GM23248 (cell line): ENCODE results near the gene C5orf63. TPM values are rescaled to one million over a fixed set of nuclear protein-coding genes. Genes with fewer than 3 reads are reported as not detected.

Experiments
- DNase-seq: peaks from one replicate; pipeline ENCODE4 v3.0.0-alpha.2; 2015
- H2AFZ ChIP-seq: fragments of 200-600 bp; sonication (generic); 2 replicates; pipeline ENCODE4 v1.6.1; 2016; ENCODE audit warnings: antibody characterized with exemption
- H3F3A ChIP-seq: fragments of 200-600 bp; sonication (generic); 2 replicates; pipeline ENCODE4 v1.6.1; 2016; ENCODE audit warnings: mild to moderate bottlenecking, antibody characterized with exemption, mixed run types; ENCODE audit not compliant: insufficient read depth
- H3K27ac ChIP-seq: fragments of 200-600 bp; sonication (generic); 2 replicates; pipeline ENCODE4 v1.5.1; 2016; ENCODE audit warnings: mild to moderate bottlenecking
- H3K27me3 ChIP-seq: fragments of 200-600 bp; sonication (generic); replicated peaks from 2 replicates; pipeline ENCODE4 v1.6.1; 2016; ENCODE audit warnings: mild to moderate bottlenecking; ENCODE audit not compliant: insufficient read depth
- H3K36me3 ChIP-seq: fragments of 200-600 bp; sonication (generic); 2 replicates; pipeline ENCODE4 v1.6.1; 2016; ENCODE audit warnings: low read depth, mild to moderate bottlenecking
- H3K4me1 ChIP-seq: fragments of 200-600 bp; sonication (generic); 2 replicates; pipeline ENCODE4 v1.6.1; 2016; ENCODE audit warnings: mild to moderate bottlenecking; ENCODE audit not compliant: insufficient read depth
- H3K4me2 ChIP-seq: fragments of 200-600 bp; sonication (generic); one replicate; pipeline ENCODE4 v1.6.1; 2016; ENCODE audit warnings: mild to moderate bottlenecking; ENCODE audit not compliant: unreplicated experiment
- H3K4me3 ChIP-seq: fragments of 200-600 bp; sonication (generic); 2 replicates; pipeline ENCODE4 v1.5.1; 2016; ENCODE audit warnings: mild to moderate bottlenecking
- H3K79me2 ChIP-seq: fragments of 200-600 bp; sonication (generic); 2 replicates; pipeline ENCODE4 v1.6.1; 2016; ENCODE audit warnings: mild to moderate bottlenecking; ENCODE audit not compliant: insufficient read depth
- H3K9ac ChIP-seq: fragments of 200-600 bp; sonication (generic); 2 replicates; pipeline ENCODE4 v1.6.1; 2016; ENCODE audit warnings: mild to moderate bottlenecking
- H3K9me2 ChIP-seq: fragments of 200-600 bp; sonication (generic); 2 replicates; pipeline ENCODE4 v1.6.1; 2016; ENCODE audit warnings: mixed run types, mild to moderate bottlenecking, moderate library complexity; ENCODE audit not compliant: insufficient read depth
- H3K9me3 ChIP-seq: fragments of 200-600 bp; sonication (generic); one replicate; pipeline ENCODE4 v1.6.1; 2017; ENCODE audit warnings: low read depth
- H4K20me1 ChIP-seq: fragments of 200-600 bp; sonication (generic); 2 replicates; pipeline ENCODE4 v1.6.0; 2016; ENCODE audit not compliant: insufficient read depth
- EZH2 ChIP-seq: fragments of 200-600 bp; sonication (generic); IDR thresholded peaks from 2 replicates; pipeline ENCODE4 v1.6.1; 2018; ENCODE audit warnings: antibody characterized with exemption, mild to moderate bottlenecking; ENCODE audit not compliant: insufficient read depth, poor library complexity, severe bottlenecking
- EZH2phosphoT487 ChIP-seq: fragments of 200-600 bp; sonication (generic); IDR thresholded peaks from 2 replicates; pipeline ENCODE4 v1.6.1; 2018; ENCODE audit warnings: antibody characterized with exemption, moderate library complexity, mild to moderate bottlenecking, low read depth; ENCODE audit not compliant: insufficient read depth
- WGBS, 2 experiments: methylation state at CpG; one replicate each; pipeline ENCODE4 v1.1.6; 2015 to 2017; ENCODE audit warnings: low lambda C conversion rate in 2 of 2, low coverage in 1 of 2; ENCODE audit errors: missing lambda C conversion rate in 2 of 2; 5-methylcytosine and 5-hydroxymethylcytosine counted together
- in situ Hi-C: fragments of 300-500 bp; cut with MboI; formaldehyde crosslinking; loops from 2 replicates; pipeline ENCODE4 v1.15.0; 2020
- polyA plus RNA-seq: library from polyadenylated mRNA; unstranded; fragments of >200 nt; fragmentation: Nextera tagmentation; extraction: Ambion mirVana; gene quantifications from 2 replicates; pipeline ENCODE4 v1.2.1, GENCODE V29; 2016
- total RNA-seq: library from RNA; depleted of rRNA; stranded (reverse); fragments of >200 nt; shearing (Covaris generic); gene quantifications from 2 replicates; pipeline ENCODE4 v1.2.3, GENCODE V29; 2014

C5orf63 gene
- total and polyA plus RNA-seq, 2 experiments from 2014 or later, result 0.97 to 7.2 TPM

DNA sequence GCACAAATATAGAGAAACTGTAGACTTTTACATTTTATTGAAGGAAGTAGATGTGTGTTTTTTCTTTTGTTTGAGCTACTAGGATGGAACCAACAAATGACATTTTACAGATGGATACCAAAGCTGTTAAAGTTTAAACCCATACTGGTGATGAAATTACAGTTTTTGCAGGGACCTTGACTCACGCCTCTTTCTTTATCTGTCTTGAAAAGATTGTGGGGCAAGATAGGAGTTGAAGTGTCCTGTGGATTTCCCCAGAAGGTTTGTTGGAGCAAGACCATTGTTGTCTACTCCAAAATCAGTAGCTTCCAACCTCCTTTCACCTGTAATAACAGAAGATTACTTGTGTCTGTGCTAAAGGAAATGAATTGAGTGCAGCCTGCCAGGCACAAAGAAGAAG lies 4.1 kb upstream of the C5orf63 start:
- Histone ChIP-seq H3K27me3 (no peaks in the 10 kb centered on the region), H3K27ac (no peak overlapping the region), H3K9ac (no peak overlapping the region), H3K4me1 (peaks cover 17% of the 10 kb centered on the region), H3K36me3 (no peaks in the 10 kb centered on the region), H3K9me2 (no peaks in the 10 kb centered on the region), H4K20me1 (no peaks in the 10 kb centered on the region), H3K4me2 (no peak overlapping the region), H3K79me2 (no peaks in the 10 kb centered on the region), H3K4me3 (no peak overlapping the region), H3F3A (peaks cover 26% of the 10 kb centered on the region), H3K9me3 (no peaks in the 10 kb centered on the region), H2AFZ (no peak overlapping the region)
- in situ Hi-C loops, result no loop called here
- 96% methylated on average over 1 of the region's 1 CpG for WGBS, 2 experiments
- TF ChIP-seq EZH2 (no peak), EZH2phosphoT487 (no peak)
- no peak for DNase-seq

DNA sequence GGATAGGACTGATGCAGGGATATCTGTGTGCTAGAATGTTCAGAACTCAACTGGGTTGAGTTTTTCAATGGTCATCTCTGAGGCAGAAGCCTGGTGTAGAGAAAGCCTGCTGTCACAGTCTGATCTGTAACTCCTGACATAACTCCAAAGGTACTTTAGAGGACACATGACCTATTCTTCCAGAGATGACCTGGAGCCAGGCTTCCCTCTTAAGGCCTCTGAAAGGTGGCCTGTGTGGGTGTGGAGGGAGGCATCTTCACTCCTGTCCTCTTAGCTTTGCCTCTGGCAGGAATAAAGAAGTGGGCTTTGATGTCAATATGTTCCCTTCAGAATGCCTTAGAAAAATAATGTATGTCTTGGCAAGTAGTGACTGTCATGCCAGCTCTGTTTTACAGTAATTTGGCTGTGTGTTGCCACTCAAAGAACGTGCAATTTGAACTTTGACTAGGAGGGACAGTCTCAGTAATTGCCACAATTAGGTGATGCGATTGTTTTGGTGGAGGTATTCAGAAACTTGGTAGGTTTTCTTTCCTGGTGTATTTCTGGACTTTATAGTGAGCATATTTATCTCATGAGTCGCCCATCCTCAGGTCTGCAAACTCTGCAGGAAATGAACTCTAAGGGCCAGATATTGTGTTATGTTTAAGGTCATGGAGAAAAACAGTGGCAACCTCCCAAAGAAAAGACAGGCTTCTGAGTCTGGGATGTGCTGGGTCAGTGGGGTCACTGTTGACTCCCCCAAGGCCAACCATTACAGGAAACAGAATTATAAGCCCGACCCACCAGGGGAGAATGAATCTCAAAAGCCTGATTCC lies 3.2 kb upstream of the C5orf63 start:
- Histone ChIP-seq H3K9ac (no peak overlapping the region), H3F3A (peaks cover 26% of the 10 kb centered on the region), H2AFZ (peak overlapping the region; percentile 43), H3K4me3 (no peak overlapping the region), H3K79me2 (no peaks in the 10 kb centered on the region), H3K9me2 (no peaks in the 10 kb centered on the region), H3K36me3 (no peaks in the 10 kb centered on the region), H3K27ac (no peak overlapping the region), H3K27me3 (no peaks in the 10 kb centered on the region), H3K9me3 (no peaks in the 10 kb centered on the region), H3K4me2 (no peak overlapping the region), H4K20me1 (no peaks in the 10 kb centered on the region), H3K4me1 (peaks cover 17% of the 10 kb centered on the region)
- WGBS, 2 experiments, result 35 to 39% methylated on average over 4 of the region's 4 CpGs
- peak; percentile 39 for DNase-seq
- in situ Hi-C loops, result no loop called here
- no peak for TF ChIP-seq EZH2phosphoT487
- TF ChIP-seq EZH2, result no peak

DNA sequence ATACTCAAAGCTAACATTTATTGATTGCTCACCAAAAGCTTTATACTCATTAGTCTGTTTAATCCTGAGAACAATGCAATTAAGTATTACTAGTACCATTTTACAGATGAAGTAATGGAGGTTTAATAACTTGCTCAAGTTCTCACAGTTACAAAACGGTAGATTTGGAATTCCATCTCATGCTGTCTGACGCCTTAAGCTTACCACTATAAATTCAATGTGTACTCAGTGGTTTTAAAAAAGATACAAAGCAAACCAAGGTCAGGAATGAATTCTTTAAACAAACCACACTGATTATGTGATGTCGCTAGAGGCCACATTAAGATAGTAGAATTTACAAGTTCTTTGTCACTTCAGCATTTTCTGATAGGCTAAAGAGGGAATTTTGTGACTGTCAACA lies 1.2 kb upstream of the C5orf63 start:
- no peak for DNase-seq
- no peak overlapping the region for H3K4me2 ChIP-seq
- peaks cover 13% of the 10 kb centered on the region for H3K4me1 ChIP-seq
- no peaks in the 10 kb centered on the region for H4K20me1 ChIP-seq
- no peaks in the 10 kb centered on the region for H3K36me3 ChIP-seq
- in situ Hi-C loops, result no loop called here
- no peaks in the 10 kb centered on the region for H3K9me2 ChIP-seq
- H3F3A ChIP-seq, result peaks cover 26% of the 10 kb centered on the region
- no peaks in the 10 kb centered on the region for H3K27me3 ChIP-seq
- H3K79me2 ChIP-seq, result no peaks in the 10 kb centered on the region
- TF ChIP-seq EZH2phosphoT487 (no peak), EZH2 (no peak)
- WGBS, 2 experiments, result 94 to 99% methylated on average over 3 of the region's 3 CpGs
- H3K9me3 ChIP-seq, result no peaks in the 10 kb centered on the region
- no peak overlapping the region for H3K27ac ChIP-seq
- peak overlapping the region; percentile 99; the same call in 1 of the 2 replicates for H2AFZ ChIP-seq
- H3K4me3 ChIP-seq, result no peak overlapping the region
- no peak overlapping the region for H3K9ac ChIP-seq

DNA sequence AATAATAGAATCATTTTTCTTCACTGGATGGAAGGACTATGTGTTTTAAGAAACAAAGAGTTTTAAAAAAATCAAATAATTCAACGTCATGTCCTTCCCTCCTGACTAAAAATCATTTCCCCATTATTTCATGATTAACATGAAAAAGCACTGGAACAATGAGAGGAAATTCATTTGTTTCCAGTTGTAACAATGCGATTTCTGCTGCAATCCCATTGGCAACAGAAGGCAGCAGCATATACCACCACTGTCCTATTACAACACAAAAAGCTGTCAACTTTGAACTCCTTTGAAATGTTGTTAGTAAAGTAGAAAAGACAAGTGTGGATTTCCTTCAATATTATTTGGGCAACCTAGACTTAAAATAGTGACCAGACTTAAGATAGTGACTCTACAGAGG lies 3.1 kb downstream of the C5orf63 start:
- H3K9ac ChIP-seq, result no peak overlapping the region
- H2AFZ ChIP-seq, result no peak overlapping the region
- H3K4me1 ChIP-seq, result no peaks in the 10 kb centered on the region
- no peak for DNase-seq
- WGBS, 2 experiments, result 93 to 94% methylated on average over 2 of the region's 2 CpGs
- TF ChIP-seq EZH2phosphoT487 (no peak), EZH2 (no peak)
- H3K9me3 ChIP-seq, result no peaks in the 10 kb centered on the region
- no peak overlapping the region for H3K27ac ChIP-seq
- in situ Hi-C loops, result no loop called here
- no peak overlapping the region for H3K4me3 ChIP-seq
- H3K9me2 ChIP-seq, result no peaks in the 10 kb centered on the region
- no peaks in the 10 kb centered on the region for H3K27me3 ChIP-seq
- no peaks in the 10 kb centered on the region for H3K36me3 ChIP-seq
- H3K4me2 ChIP-seq, result no peak overlapping the region
- H3F3A ChIP-seq, result peaks cover 9% of the 10 kb centered on the region; the same call in 1 of the 2 replicates
- no peaks in the 10 kb centered on the region for H4K20me1 ChIP-seq
- H3K79me2 ChIP-seq, result no peaks in the 10 kb centered on the region
